Cardiac fibroblast (primary cell): ENCODE results near the gene LRRC47.
"Not testable (repeated sequence)": the region's sequence is repeated elsewhere in the genome, so short reads cannot be mapped to it uniquely, and the experiment has no call there.

Source experiments
- DNase-seq, 2 donors: peaks; one replicate each; pipeline versions ENCODE4 v3.0.0 to v3.0.0-alpha.2; 2010; ENCODE audit warnings: low read depth in 2 of 2
- H3K4me3 ChIP-seq, 2 donors: replicated peaks in 1 of 2; 1 replicate in 1 of 2; 2 replicates in 1 of 2; pipeline ENCODE4 v1.5.1; 2011; ENCODE audit warnings: low read depth in 2 of 2, low read length in 2 of 2, mild to moderate bottlenecking in 2 of 2, moderate library complexity in 1 of 2
- CTCF ChIP-seq: IDR thresholded peaks from one replicate; pipeline ENCODE4 v1.5.1; 2011; ENCODE audit warnings: low read depth, mild to moderate bottlenecking, low read length, inconsistent platforms

Gene LRRC47

GRCh38 chr1:3817138-3817740 lies 20.9 kb upstream of the LRRC47 start:
- TF ChIP-seq CTCF: no peak
- no peak overlapping the region for H3K4me3 ChIP-seq
- no peak for DNase-seq

GRCh38 chr1:3816331-3817137 lies 20.2 kb upstream of the LRRC47 start:
- DNase-seq: no peak
- no peak for TF ChIP-seq CTCF
- H3K4me3 ChIP-seq: no peak overlapping the region

GRCh38 chr1:3814771-3815561 lies 18.7 kb upstream of the LRRC47 start:
- DNase-seq: no peak
- no peak for TF ChIP-seq CTCF
- no peak overlapping the region for H3K4me3 ChIP-seq

- no peak for TF ChIP-seq CTCF
These were observed 17.8 kb upstream of the LRRC47 start for GRCh38 chr1:3814065-3814464.

GRCh38 chr1:3811595-3811911 lies 15.3 kb upstream of the LRRC47 start:
- no peak for DNase-seq
- TF ChIP-seq CTCF: no peak
- no peak overlapping the region for H3K4me3 ChIP-seq

More at GRCh38 chr1:3814065-3814464, 17.8 kb upstream of the LRRC47 start:
- no peak overlapping the region for H3K4me3 ChIP-seq
- DNase-seq: no peak

GRCh38 chr1:3810149-3810761 lies 14.0 kb upstream of the LRRC47 start:
- DNase-seq, H3K4me3 ChIP-seq: not testable (repeated sequence)

GRCh38 chr1:3809680-3810079 lies 13.4 kb upstream of the LRRC47 start:
- H3K4me3 ChIP-seq: no peak overlapping the region
- TF ChIP-seq CTCF: no peak
- no peak for DNase-seq
